CD14-positive monocyte (primary cell): ENCODE results near the gene PLCD3. TPM values are rescaled to one million over a fixed set of nuclear protein-coding genes. Genes with fewer than 3 reads are reported as not detected.

Experiments
- DNase-seq, 3 donors: peaks; one replicate each; pipeline ENCODE4 v3.0.0-alpha.2; 2011 to 2022
- H2AFZ ChIP-seq: 2 replicates; pipeline ENCODE4 v1.6.0; 2012; ENCODE audit warnings: mild to moderate bottlenecking, low read depth, low read length, inconsistent platforms; ENCODE audit not compliant: insufficient read depth, poor library complexity, severe bottlenecking
- H3K27ac ChIP-seq, 2 donors: 1 replicate in 1 of 2; 2 replicates in 1 of 2; pipeline ENCODE4 v1.5.1; 2012 to 2013; ENCODE audit warnings: low read length in 2 of 2, control low read depth in 1 of 2, inconsistent platforms in 1 of 2, low read depth in 1 of 2, mild to moderate bottlenecking in 1 of 2
- H3K27me3 ChIP-seq, 2 donors: one replicate each; pipeline versions ENCODE4 v1.6.0 to v1.6.1; 2011 to 2013; ENCODE audit warnings: low read length in 2 of 2; ENCODE audit not compliant: control insufficient read depth in 2 of 2, insufficient read depth in 2 of 2
- H3K36me3 ChIP-seq, 2 donors: replicated peaks in 1 of 2; 1 replicate in 1 of 2; 2 replicates in 1 of 2; pipeline versions ENCODE4 v1.5.1 to v1.6.1; 2012 to 2013; ENCODE audit warnings: low read length in 2 of 2, control low read depth in 1 of 2, inconsistent platforms in 1 of 2, mild to moderate bottlenecking in 1 of 2; ENCODE audit not compliant: insufficient read depth in 2 of 2, control insufficient read depth in 1 of 2
- H3K4me1 ChIP-seq, 2 donors: 1 replicate in 1 of 2; 2 replicates in 1 of 2; pipeline versions ENCODE4 v1.5.1 to v1.6.1; 2012 to 2013; ENCODE audit warnings: low read length in 2 of 2, control low read depth in 1 of 2, inconsistent platforms in 1 of 2, mild to moderate bottlenecking in 1 of 2, moderate library complexity in 1 of 2; ENCODE audit not compliant: insufficient read depth in 2 of 2, control insufficient read depth in 1 of 2
- H3K4me2 ChIP-seq: replicated peaks from 2 replicates; pipeline ENCODE3; 2012; ENCODE audit warnings: low read length, moderate library complexity, mild to moderate bottlenecking; ENCODE audit not compliant: poor library complexity, severe bottlenecking; ENCODE audit errors: extremely low read depth
- H3K4me3 ChIP-seq, 3 experiments: fragments of 200-600 bp in 1 of 3; sonication (generic) in 1 of 3; replicated peaks in 1 of 3; 1 replicate in 2 of 3; 2 replicates in 1 of 3; pipeline ENCODE4 v1.5.1; 2011 to 2013; ENCODE audit warnings: low read length in 3 of 3, mild to moderate bottlenecking in 3 of 3, control low read depth in 2 of 3, low read depth in 2 of 3, inconsistent platforms in 1 of 3, moderate library complexity in 1 of 3
- H3K79me2 ChIP-seq: 2 replicates; pipeline ENCODE4 v1.6.0; 2012; ENCODE audit warnings: mild to moderate bottlenecking, control low read depth, inconsistent platforms, low read length, moderate library complexity; ENCODE audit not compliant: insufficient read depth
- H3K9ac ChIP-seq: 2 replicates; pipeline ENCODE4 v1.6.0; 2017; ENCODE audit warnings: low read length, mild to moderate bottlenecking; ENCODE audit not compliant: insufficient read depth, poor library complexity, severe bottlenecking
- H3K9me3 ChIP-seq, 2 donors: replicated peaks in 1 of 2; 1 replicate in 1 of 2; 2 replicates in 1 of 2; pipeline versions ENCODE4 v1.5.1 to v1.6.1; 2012 to 2013; ENCODE audit warnings: low read length in 2 of 2, control low read depth in 1 of 2; ENCODE audit not compliant: control insufficient read depth in 1 of 2, insufficient read depth in 1 of 2
- H4K20me1 ChIP-seq: 2 replicates; pipeline ENCODE4 v1.6.0; 2012; ENCODE audit warnings: mild to moderate bottlenecking, low read length, control low read depth, moderate library complexity; ENCODE audit not compliant: insufficient read depth
- H3K27ac Mint-ChIP-seq, 7 donors: one replicate each; pipeline ENCODE4 v1.8.0; 2020; ENCODE audit warnings: mild to moderate bottlenecking in 7 of 7, mixed read lengths in 7 of 7, moderate library complexity in 6 of 7, inconsistent platforms in 2 of 7
- H3K27me3 Mint-ChIP-seq, 3 donors: one replicate each; pipeline ENCODE4 v1.8.0; 2021 to 2022; ENCODE audit warnings: low read depth in 3 of 3, mild to moderate bottlenecking in 3 of 3, mixed read lengths in 3 of 3, moderate library complexity in 3 of 3, inconsistent platforms in 1 of 3
- H3K36me3 Mint-ChIP-seq, 2 donors: one replicate each; pipeline ENCODE4 v1.8.0; 2020; ENCODE audit warnings: mixed read lengths in 2 of 2, inconsistent platforms in 1 of 2, mild to moderate bottlenecking in 1 of 2
- H3K4me1 Mint-ChIP-seq: one replicate; pipeline ENCODE4 v1.8.0; 2020; ENCODE audit warnings: mild to moderate bottlenecking, mixed read lengths
- H3K4me3 Mint-ChIP-seq, 2 donors: one replicate each; pipeline ENCODE4 v1.8.0; 2020; ENCODE audit warnings: mild to moderate bottlenecking in 2 of 2, mixed read lengths in 2 of 2, moderate library complexity in 1 of 2
- H3K9me3 Mint-ChIP-seq, 7 donors: one replicate each; pipeline ENCODE4 v1.8.0; 2020 to 2022; ENCODE audit warnings: mixed read lengths in 7 of 7, mild to moderate bottlenecking in 6 of 7, moderate library complexity in 6 of 7, inconsistent platforms in 2 of 7
- CTCF ChIP-seq: fragments of 200-600 bp; IDR thresholded peaks from one replicate; pipeline ENCODE4 v1.8.0; 2022; ENCODE audit warnings: antibody characterized with exemption, mild to moderate bottlenecking
- WGBS: methylation state at CpG from one replicate; pipeline ENCODE4 v1.1.5; 2013; ENCODE audit warnings: missing lambda C conversion rate; ENCODE audit not compliant: insufficient coverage; 5-methylcytosine and 5-hydroxymethylcytosine counted together
- intact Hi-C, 2 donors: fragments of 100-400 bp; cut with micrococcal nuclease; formaldehyde crosslinking; loops; one replicate each; pipeline versions ENCODE4 v1.15.0 to v1.15.1; 2023
- polyA plus RNA-seq, 3 donors: library from polyadenylated mRNA; depleted of rRNA in 1 of 3; unstranded in 2 of 3; stranded (reverse) in 1 of 3; fragments of 300-500 nt in 2 of 3; fragments of >200 nt in 1 of 3; fragmentation: Illumina TruSeq in 2 of 3; gene quantifications; 1 replicate in 2 of 3; 2 replicates in 1 of 3; pipeline ENCODE4 v1.2.3, GENCODE V29; 2012 to 2021

The PLCD3 gene
- polyA plus RNA-seq, 3 donors = 0.97 to 25.8 (median 2.5) TPM

- Mint-ChIP-seq H3K27ac (peak overlapping the region in 1 of 7 donors; percentile 8), H3K4me1 (no peaks in the 10 kb centered on the region), H3K36me3 (peaks cover 71 to 76% of the 10 kb centered on the region in 2 donors), H3K9me3 (no peaks in the 10 kb centered on the region), H3K4me3 (no peak overlapping the region), H3K27me3 (peaks cover 0 to 3% (median 1%) of the 10 kb centered on the region in 3 donors)
- Histone ChIP-seq H3K36me3 (peaks cover 73 to 78% of the 10 kb centered on the region in 2 donors), H3K4me1 (no peaks in the 10 kb centered on the region), H3K4me3 (no peak overlapping the region), H3K79me2 (no peaks in the 10 kb centered on the region), H3K27ac (no peak overlapping the region), H3K9ac (no peak overlapping the region), H4K20me1 (peaks cover 50% of the 10 kb centered on the region), H3K4me2 (no peak overlapping the region), H3K9me3 (no peaks in the 10 kb centered on the region), H2AFZ (no peak overlapping the region), H3K27me3 (no peaks in the 10 kb centered on the region)
- WGBS = 96% methylated on average over 5 of the region's 5 CpGs
- intact Hi-C loops = no loop called here
- DNase-seq = no peak
- no peak for TF ChIP-seq CTCF
Observed at GRCh38 chr17:45106582-45106981, 25.7 kb downstream of the PLCD3 start.

- peaks cover 77 to 83% of the 10 kb centered on the region in 2 donors for H3K36me3 ChIP-seq
- H3K4me2 ChIP-seq = no peak overlapping the region
- Mint-ChIP-seq H3K27ac (no peak overlapping the region), H3K4me1 (no peaks in the 10 kb centered on the region), H3K4me3 (no peak overlapping the region), H3K9me3 (no peaks in the 10 kb centered on the region), H3K27me3 (peaks cover 0 to 3% (median 1%) of the 10 kb centered on the region in 3 donors), H3K36me3 (peaks cover 72 to 81% of the 10 kb centered on the region in 2 donors)
- no peak overlapping the region for H3K9ac ChIP-seq
- DNase-seq = no peak
- WGBS = 100% methylated on average over 4 of the region's 5 CpGs
- TF ChIP-seq CTCF = no peak
- H3K79me2 ChIP-seq = no peaks in the 10 kb centered on the region
- H3K27ac ChIP-seq = no peak overlapping the region
- no peaks in the 10 kb centered on the region for H3K9me3 ChIP-seq
- H3K4me1 ChIP-seq = no peaks in the 10 kb centered on the region
- peaks cover 50% of the 10 kb centered on the region for H4K20me1 ChIP-seq
- H3K4me3 ChIP-seq = no peak overlapping the region
- no peak overlapping the region for H2AFZ ChIP-seq
- H3K27me3 ChIP-seq = no peaks in the 10 kb centered on the region
- intact Hi-C loops = no loop called here
Observed at GRCh38 chr17:45106096-45106495, 26.2 kb downstream of the PLCD3 start.
